GM12878 (cell line): ENCODE results near the gene ARHGDIA. TPM values are rescaled to one million over a fixed set of nuclear protein-coding genes. Genes with fewer than 3 reads are reported as not detected.

ENCODE experiments used
- ATF3 ChIP-seq: IDR thresholded peaks from 2 replicates; pipeline ENCODE4 v1.6.1; 2011; ENCODE audit warnings: low read depth, mild to moderate bottlenecking, low read length, moderate library complexity, borderline replicate concordance; ENCODE audit errors: extremely low read depth
- BACH1 ChIP-seq: fragments of 450-650 bp; IDR thresholded peaks from 2 replicates; pipeline ENCODE4 v1.6.1; 2017; ENCODE audit warnings: mild to moderate bottlenecking, borderline replicate concordance
- CEBPZ ChIP-seq: fragments of 150-350 bp; IDR thresholded peaks from 2 replicates; pipeline ENCODE4 v1.6.1; 2016; ENCODE audit warnings: low read depth, low read length
- FOXK2 ChIP-seq: fragments of 450-650 bp; IDR thresholded peaks from 2 replicates; pipeline ENCODE4 v1.6.1; 2017; ENCODE audit warnings: mild to moderate bottlenecking, moderate library complexity
- NFYB ChIP-seq: IDR thresholded peaks from 2 replicates; pipeline ENCODE4 v1.6.1; 2011; ENCODE audit warnings: low read depth, mild to moderate bottlenecking, low read length, improper control_type of control experiment, moderate library complexity; ENCODE audit not compliant: insufficient read depth
- PAX5 ChIP-seq: IDR thresholded peaks from 2 replicates; pipeline ENCODE4 v1.6.1; 2011; ENCODE audit warnings: low read depth, low read length, borderline replicate concordance
- POLR2AphosphoS2 ChIP-seq: IDR thresholded peaks from 2 replicates; pipeline ENCODE4 v1.6.1; 2011; ENCODE audit warnings: low read depth, mild to moderate bottlenecking, low read length, improper control_type of control experiment, moderate library complexity
- RELB ChIP-seq: fragments of 450-650 bp; IDR thresholded peaks from 2 replicates; pipeline ENCODE4 v1.6.1; 2017; ENCODE audit warnings: low read depth, mild to moderate bottlenecking, moderate library complexity
- SUZ12 ChIP-seq: fragments of 200-600 bp; sonication (generic); IDR thresholded peaks from one replicate; pipeline ENCODE4 v1.6.1; 2018; ENCODE audit warnings: antibody characterized with exemption, mild to moderate bottlenecking; ENCODE audit not compliant: unreplicated experiment
- TBL1XR1 ChIP-seq: IDR thresholded peaks from 2 replicates; pipeline ENCODE4 v1.6.1; 2012; ENCODE audit warnings: low read depth, low read length, improper control_type of control experiment
- ZBTB33 ChIP-seq: fragments of 450-650 bp; IDR thresholded peaks from 2 replicates; pipeline ENCODE4 v1.6.1; 2017; ENCODE audit warnings: mild to moderate bottlenecking
- ZNF24 ChIP-seq: fragments of 450-650 bp; IDR thresholded peaks from 2 replicates; pipeline ENCODE4 v1.6.1; 2017; ENCODE audit warnings: antibody characterized with exemption, mild to moderate bottlenecking
- ZNF592 ChIP-seq: fragments of 450-650 bp; IDR thresholded peaks from 2 replicates; pipeline ENCODE4 v1.6.1; 2017; ENCODE audit warnings: mild to moderate bottlenecking, moderate library complexity
- ZZZ3 ChIP-seq: IDR thresholded peaks from 2 replicates; pipeline ENCODE4 v1.6.1; 2011; ENCODE audit warnings: low read depth; ENCODE audit not compliant: control insufficient read depth, insufficient read length
- polyA plus RNA-seq, 11 experiments: library from polyadenylated mRNA; depleted of rRNA in 4 of 11; unstranded in 6 of 11; stranded (reverse) in 5 of 11; fragments of >200 nt; fragmentation: Nextera tagmentation in 4 of 11; fragmentation: Illumina TruSeq in 1 of 11; extraction: Ambion mirVana in 4 of 11; extraction: Trizol in 1 of 11; gene quantifications; 1 replicate in 1 of 11; 2 replicates in 10 of 11; pipeline versions ENCODE4 v1.2.1 to v1.2.3, GENCODE V29; 2011 to 2016; ENCODE audit warnings: inconsistent platforms in 2 of 11, missing spikeins in 2 of 11, low read depth in 1 of 11
- total RNA-seq, 4 experiments: library from RNA; depleted of rRNA in 3 of 4; stranded (reverse); fragments of >200 nt in 3 of 4; fragmentation: Illumina TruSeq in 1 of 4; extraction: Trizol in 1 of 4; gene quantifications; 2 replicates each; pipeline versions ENCODE4 v1.2.1 to v1.2.3, GENCODE V29; 2013 to 2021

The ARHGDIA gene
- total and polyA plus RNA-seq, 10 of the 15 experiments (the other 5 are each of a cell fraction or from before 2014, with no cell fraction given), result 17.9 to 552 (median 169) TPM

GRCh38 chr17:81871387-81872230, 472 bp upstream of the ARHGDIA start (continued):
- no peak for TF ChIP-seq SUZ12
- peak; percentile 25; the same call in 1 of the 2 replicates for TF ChIP-seq PAX5
- no peak for TF ChIP-seq NFYB
- TF ChIP-seq FOXK2, result no peak; the same call in 1 of the 2 replicates
- TF ChIP-seq ATF3, result peak; percentile 70; the same call in 1 of the 2 replicates
- peak; percentile 100 for TF ChIP-seq BACH1
- no peak for TF ChIP-seq RELB
- peak; percentile 52; the same call in 1 of the 2 replicates for TF ChIP-seq ZNF24
- no peak for TF ChIP-seq TBL1XR1
- TF ChIP-seq ZBTB33, result no peak
- TF ChIP-seq ZZZ3, result no peak
- TF ChIP-seq ZNF592, result peak; percentile 77; the same call in 1 of the 2 replicates
- TF ChIP-seq CEBPZ, result no peak
- TF ChIP-seq POLR2AphosphoS2, result peak; percentile 53; the same call in 1 of the 2 replicates
